Lung (tissue), 16 donors: ENCODE results near the gene CSHL1. TPM values are rescaled to one million over a fixed set of nuclear protein-coding genes. Genes with fewer than 3 reads are reported as not detected.

Source experiments
- ATAC-seq: fragments of 200-7000 bp; cut with Tn5 transposase; one replicate; pipeline ENCODE4 v1.9.1; 2020; ENCODE audit warnings: moderate number of reproducible peaks; ENCODE audit not compliant: insufficient read depth, low FRiP score
- DNase-seq, 3 donors: peaks; one replicate each; pipeline ENCODE4 v3.0.0-alpha.2; 2013 to 2017
- H3K27ac ChIP-seq, 2 donors: one replicate each; pipeline ENCODE4 v1.5.1; 2013; ENCODE audit warnings: mild to moderate bottlenecking in 2 of 2, moderate library complexity in 2 of 2, control low read depth in 1 of 2, inconsistent platforms in 1 of 2, low read depth in 1 of 2, low read length in 1 of 2
- H3K27me3 ChIP-seq, 3 donors: one replicate each; pipeline ENCODE4 v1.5.1; 2013; ENCODE audit warnings: low read length in 2 of 3; ENCODE audit not compliant: control insufficient read depth in 3 of 3, insufficient read depth in 3 of 3
- H3K36me3 ChIP-seq, 4 donors: one replicate each; pipeline ENCODE4 v1.5.1; 2013; ENCODE audit warnings: low read length in 4 of 4, mild to moderate bottlenecking in 1 of 4, moderate library complexity in 1 of 4; ENCODE audit not compliant: control insufficient read depth in 4 of 4, insufficient read depth in 4 of 4
- H3K4me1 ChIP-seq, 5 donors: one replicate each; pipeline ENCODE4 v1.5.1; 2013; ENCODE audit warnings: low read length in 5 of 5, mild to moderate bottlenecking in 2 of 5, moderate library complexity in 1 of 5; ENCODE audit not compliant: control insufficient read depth in 5 of 5, insufficient read depth in 5 of 5
- H3K4me3 ChIP-seq: one replicate; pipeline ENCODE4 v1.5.1; 2013; ENCODE audit warnings: mild to moderate bottlenecking, control low read depth, moderate library complexity
- H3K9ac ChIP-seq, 2 donors: one replicate each; pipeline ENCODE4 v1.5.1; 2013; ENCODE audit warnings: low read length in 2 of 2, control low read depth in 1 of 2; ENCODE audit not compliant: insufficient read depth in 1 of 2
- H3K9me3 ChIP-seq, 4 donors: one replicate each; pipeline ENCODE4 v1.5.1; 2013; ENCODE audit warnings: low read length in 3 of 4, mild to moderate bottlenecking in 1 of 4, moderate library complexity in 1 of 4; ENCODE audit not compliant: control insufficient read depth in 4 of 4, insufficient read depth in 3 of 4
- WGBS, 2 donors: extraction: QIAGEN DNeasy Blood & Tissue Kit; methylation state at CpG; one replicate each; pipeline ENCODE4 v1.1.7; 2013; 5-methylcytosine and 5-hydroxymethylcytosine counted together
- long read RNA-seq, 5 donors: transcript quantifications; one replicate each; lab custom pipeline, GENCODE V29; 2026
- polyA plus RNA-seq, 2 donors: library from polyadenylated mRNA; stranded (reverse); fragments of 200-250 nt; gene quantifications; one replicate each; pipeline ENCODE4 v1.2.1, GENCODE V29; 2013
- total RNA-seq, 2 donors: library from RNA; depleted of rRNA in 1 of 2; stranded (reverse); fragments of >200 nt in 1 of 2; gene quantifications; one replicate each; pipeline ENCODE4 v1.2.1, GENCODE V29; 2014 to 2021
- TF ChIP-seq, protein P1 (sequence below): IDR thresholded peaks from 2 replicates; pipeline ENCODE4 v1.5.1; 2012; ENCODE audit warnings: mild to moderate bottlenecking; ENCODE audit errors: control extremely low read depth, extremely low read depth
- donor health status: control.
- donor health status: control.
- donor health status: Bipolar disorder and iron deficiency.
- donor health status: healthy.
- donor health status: DM: yes; HTN: yes; CAD: no.

The CSHL1 gene
- total RNA-seq = not detected
- not detected for polyA plus RNA-seq
- long read RNA-seq, donor 1 = 0 reads
- long read RNA-seq, donor 2 = 0 reads
- long read RNA-seq, donor 3 = 0 reads
- long read RNA-seq, donor 4 = 0 reads
- long read RNA-seq, donor 5 = 0 reads

DNA sequence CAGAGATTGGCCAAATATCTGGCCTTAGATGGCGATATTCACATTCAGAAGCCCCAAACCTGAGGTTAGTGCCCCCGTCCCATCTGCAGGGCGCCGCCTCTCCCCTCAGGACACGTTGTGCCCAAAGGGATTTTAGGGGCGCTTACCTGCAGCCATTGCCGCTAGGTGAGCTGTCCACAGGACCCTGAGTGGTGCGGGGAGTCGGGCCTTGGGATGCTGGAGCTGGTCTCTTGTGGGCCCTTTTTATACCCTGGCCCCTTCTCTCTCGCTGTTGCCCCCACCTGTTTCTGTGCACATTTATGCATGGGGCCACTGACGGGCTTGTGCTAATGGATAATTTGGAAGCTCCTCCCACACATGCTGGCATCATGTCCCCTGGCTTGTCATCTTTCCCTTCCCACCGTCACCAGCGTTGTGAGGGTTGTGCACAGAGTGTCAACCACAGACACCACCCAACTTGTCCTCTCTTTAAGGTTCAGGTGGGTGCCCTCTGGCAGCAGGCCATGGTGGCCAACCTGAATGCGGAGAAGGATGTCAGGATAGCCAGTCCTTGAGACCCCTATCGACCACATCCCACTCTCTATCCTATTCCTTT lies at the start of gene CSHL1:
Gene CSHL1, minus strand, starts transcription at position 218 of the 595 bp plus-strand sequence. Its CDS starts 62 bp downstream, at position 156.
- DNase-seq = no peak
- no peak for ATAC-seq
- Histone ChIP-seq H3K4me1 (no peaks in the 10 kb centered on the region), H3K9ac (no peak within 1 kb of the TSS), H3K27me3 (peaks cover 0 to 4% (median 3%) of the 10 kb centered on the region in 3 donors), H3K9me3 (no peaks in the 10 kb centered on the region), H3K4me3 (no peak within 1 kb of the TSS), H3K36me3 (no peaks in the 10 kb centered on the region), H3K27ac (no peak within 1 kb of the TSS)
- TF ChIP-seq, protein P1, sequence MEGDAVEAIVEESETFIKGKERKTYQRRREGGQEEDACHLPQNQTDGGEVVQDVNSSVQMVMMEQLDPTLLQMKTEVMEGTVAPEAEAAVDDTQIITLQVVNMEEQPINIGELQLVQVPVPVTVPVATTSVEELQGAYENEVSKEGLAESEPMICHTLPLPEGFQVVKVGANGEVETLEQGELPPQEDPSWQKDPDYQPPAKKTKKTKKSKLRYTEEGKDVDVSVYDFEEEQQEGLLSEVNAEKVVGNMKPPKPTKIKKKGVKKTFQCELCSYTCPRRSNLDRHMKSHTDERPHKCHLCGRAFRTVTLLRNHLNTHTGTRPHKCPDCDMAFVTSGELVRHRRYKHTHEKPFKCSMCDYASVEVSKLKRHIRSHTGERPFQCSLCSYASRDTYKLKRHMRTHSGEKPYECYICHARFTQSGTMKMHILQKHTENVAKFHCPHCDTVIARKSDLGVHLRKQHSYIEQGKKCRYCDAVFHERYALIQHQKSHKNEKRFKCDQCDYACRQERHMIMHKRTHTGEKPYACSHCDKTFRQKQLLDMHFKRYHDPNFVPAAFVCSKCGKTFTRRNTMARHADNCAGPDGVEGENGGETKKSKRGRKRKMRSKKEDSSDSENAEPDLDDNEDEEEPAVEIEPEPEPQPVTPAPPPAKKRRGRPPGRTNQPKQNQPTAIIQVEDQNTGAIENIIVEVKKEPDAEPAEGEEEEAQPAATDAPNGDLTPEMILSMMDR = no peak
- WGBS, 2 donors = 76 to 87% methylated on average over 15 of the region's 15 CpGs

DNA sequence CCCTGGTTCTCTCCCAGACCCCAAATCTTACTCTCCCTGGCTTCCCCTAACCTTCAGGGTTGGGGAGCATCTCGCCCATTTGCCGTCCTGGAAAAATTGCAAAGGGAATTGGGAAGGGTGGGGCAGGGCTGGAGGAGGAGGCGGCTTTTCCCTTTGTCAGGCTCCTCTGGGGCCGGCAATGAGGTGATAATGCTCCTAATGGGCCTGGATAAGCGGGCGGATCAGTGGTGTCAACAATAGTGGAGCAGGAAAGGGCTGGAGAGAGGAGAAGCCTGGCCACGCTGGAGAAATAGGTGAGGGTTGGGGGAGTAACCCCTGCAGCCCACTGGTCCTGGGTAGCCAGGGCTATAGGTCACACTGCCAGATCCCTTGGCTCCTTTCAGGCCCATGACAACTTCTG lies 49.4 kb upstream of the CSHL1 start:
- TF ChIP-seq, protein P1 = no peak
- Histone ChIP-seq H3K27me3 (no peaks in the 10 kb centered on the region), H3K27ac (no peak overlapping the region), H3K4me3 (no peak overlapping the region), H3K9ac (no peak overlapping the region), H3K4me1 (peaks cover 0 to 4% (median 0%) of the 10 kb centered on the region in 5 donors), H3K9me3 (no peaks in the 10 kb centered on the region), H3K36me3 (no peaks in the 10 kb centered on the region)
- no peak for ATAC-seq
- DNase-seq = no peak
- WGBS, 2 donors = 82 to 87% methylated on average over 7 of the region's 7 CpGs

DNA sequence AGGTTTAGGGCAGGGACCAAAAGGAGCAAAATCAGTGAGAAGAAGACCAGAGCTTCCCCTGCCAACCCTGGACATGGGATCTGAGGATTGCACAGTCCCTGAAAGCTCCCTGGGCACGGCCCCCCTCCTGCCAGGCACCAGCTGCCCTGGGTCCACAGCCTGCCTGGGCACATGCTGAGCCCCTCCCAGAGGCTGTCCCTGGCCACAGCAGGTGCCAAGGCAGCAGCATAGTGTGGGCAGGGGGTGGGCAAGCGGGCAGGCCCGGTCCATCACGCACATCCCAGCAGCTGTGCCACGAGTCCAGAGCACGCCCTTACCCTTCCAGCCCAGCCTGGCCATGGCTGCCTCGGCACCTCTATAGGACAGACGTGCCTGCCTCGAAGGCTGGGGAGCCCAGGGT lies 48.9 kb upstream of the CSHL1 start:
- DNase-seq (no peak), ATAC-seq (no peak)
- Histone ChIP-seq H3K27ac (no peak overlapping the region), H3K4me1 (peaks cover 0 to 4% (median 0%) of the 10 kb centered on the region in 5 donors), H3K9ac (no peak overlapping the region), H3K9me3 (no peaks in the 10 kb centered on the region), H3K36me3 (no peaks in the 10 kb centered on the region), H3K27me3 (no peaks in the 10 kb centered on the region), H3K4me3 (no peak overlapping the region)
- WGBS, 2 donors = 91 to 94% methylated on average over 9 of the region's 9 CpGs
- TF ChIP-seq, protein P1 = no peak
